T-helper 2 cell treated with Interferon-gamma antibody and Interleukin-4, amounts not matched to agents 100 ng/mL and 5 ng/mL, for 36 hours (primary cell): ENCODE data around the gene SYNE1. TPM values are rescaled to one million over a fixed set of nuclear protein-coding genes. Genes with fewer than 3 reads are reported as not detected.
"Not testable (repeated sequence)": the region's sequence is repeated elsewhere in the genome, so short reads cannot be mapped to it uniquely, and the experiment has no call there.

ENCODE experiments used
- intact Hi-C: fragments of 100-400 bp; cut with micrococcal nuclease; formaldehyde crosslinking; loops from one replicate; pipeline ENCODE4 v1.15.1; 2023
- total RNA-seq: library from RNA; stranded (reverse); gene quantifications from 2 replicates; pipeline ENCODE4 v1.2.3, GENCODE V29; 2022

SYNE1 gene
- total RNA-seq, 1 donor from 2014 or later, result 55.0 TPM

DNA sequence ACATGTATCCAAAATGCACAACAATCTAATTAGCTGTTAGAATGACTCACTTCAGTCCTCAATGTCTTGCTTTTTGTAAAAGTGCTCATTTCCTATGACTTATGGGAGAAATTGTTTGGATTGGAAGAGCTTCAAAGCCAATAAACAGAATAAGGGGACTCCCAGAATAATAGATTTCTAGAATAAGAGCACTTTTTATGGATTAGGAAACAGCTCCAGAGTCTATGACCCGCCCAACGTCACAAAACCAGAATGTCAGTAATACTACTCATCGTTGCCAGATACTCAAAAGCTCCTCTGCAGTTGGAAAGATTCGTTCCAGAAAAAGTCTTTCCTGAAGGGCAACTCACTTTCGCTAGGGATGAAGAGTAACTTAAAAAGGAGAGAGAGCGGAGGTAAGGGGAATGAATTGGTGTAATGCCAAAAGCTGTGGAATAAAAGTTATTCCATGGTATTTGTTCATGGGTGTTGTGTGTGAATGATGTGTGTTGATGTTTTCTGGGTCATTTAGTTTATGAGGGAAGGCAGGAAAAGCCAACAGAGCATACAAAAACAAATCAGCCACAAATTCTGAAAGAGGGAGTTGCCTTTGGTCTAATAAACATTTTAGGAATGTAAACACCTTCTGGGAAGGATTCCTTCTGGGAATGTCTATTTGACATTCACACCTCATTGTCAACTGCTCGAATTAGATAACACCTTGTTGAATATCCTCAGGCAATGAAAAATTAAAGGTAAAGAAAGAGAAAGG, 64.6 kb downstream of the SYNE1 start:
- intact Hi-C loops, result no loop called here

DNA sequence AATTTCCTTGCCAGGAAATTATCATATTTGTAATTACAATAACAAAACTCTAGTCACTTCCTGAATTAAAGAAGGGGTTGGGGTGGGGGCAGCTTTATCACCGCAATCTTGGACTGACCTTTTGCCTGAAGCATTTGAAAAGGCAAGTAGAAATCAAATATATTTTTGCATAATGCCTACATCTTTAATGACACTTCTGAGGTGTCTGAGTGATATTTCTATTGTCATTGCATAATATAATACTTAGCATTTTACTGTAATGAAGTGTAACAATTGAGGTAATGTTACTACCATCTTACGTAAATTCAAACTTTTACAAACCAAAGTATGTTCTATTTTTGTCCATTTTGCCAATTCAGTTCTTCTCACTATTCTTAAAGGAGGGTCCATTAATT, 65.2 kb downstream of the SYNE1 start:
- intact Hi-C loops, result no loop called here

DNA sequence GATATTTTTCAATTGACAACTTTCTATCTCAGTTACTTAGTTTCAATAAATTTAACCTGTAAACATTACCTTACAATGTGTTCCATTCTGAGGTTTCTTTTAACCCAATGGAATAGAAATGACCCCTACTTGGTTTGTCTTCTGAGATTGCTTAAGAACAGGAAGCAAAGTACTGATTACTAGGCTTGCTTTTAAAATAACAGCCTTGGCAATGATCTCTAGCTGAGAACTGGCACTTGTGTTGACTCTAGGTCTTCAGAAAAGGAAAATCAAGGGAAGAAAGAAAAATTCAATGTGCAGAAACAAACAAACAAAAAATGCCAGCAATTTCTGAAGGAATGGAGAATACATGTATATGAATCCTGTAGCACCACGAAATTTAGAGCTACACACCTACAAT, 66.1 kb downstream of the SYNE1 start:
- intact Hi-C loops, result no loop called here

DNA sequence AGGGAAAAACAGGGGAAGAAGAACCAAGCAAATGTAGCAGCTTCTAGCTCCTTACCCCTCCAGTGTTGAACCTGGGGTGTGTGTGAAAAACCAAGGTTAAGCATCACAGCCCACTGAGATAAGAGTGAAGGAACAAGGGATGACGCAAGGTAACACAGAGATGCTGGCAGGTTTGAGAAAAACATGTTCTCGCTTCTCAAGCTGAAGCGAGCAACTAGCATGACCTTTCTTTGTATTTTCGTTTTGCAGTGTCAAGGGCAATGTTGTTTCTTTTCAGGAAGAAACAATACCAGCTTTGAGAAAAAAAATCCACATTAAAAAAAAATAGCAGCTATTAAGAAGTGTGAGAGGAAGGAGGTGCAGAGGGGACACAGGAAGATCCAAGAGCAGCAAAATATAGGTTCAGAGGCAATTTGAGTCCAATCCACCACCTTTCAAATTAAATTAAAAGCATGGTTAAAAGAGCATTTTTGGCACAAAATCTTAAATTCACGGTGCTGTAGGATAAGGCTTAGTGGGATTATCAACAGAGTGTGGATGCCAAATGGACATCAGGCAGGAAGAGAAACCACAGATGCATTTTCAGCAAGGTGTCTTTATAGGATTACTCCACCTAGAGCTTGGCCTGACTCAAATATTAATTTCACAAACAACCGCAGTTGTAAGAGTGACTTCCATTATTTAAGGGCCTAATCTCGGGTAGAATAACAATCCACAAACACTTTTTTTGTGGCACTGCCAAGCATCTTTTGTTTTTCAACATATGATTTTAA, 70.9 kb downstream of the SYNE1 start:
- intact Hi-C loops, result no loop called here

DNA sequence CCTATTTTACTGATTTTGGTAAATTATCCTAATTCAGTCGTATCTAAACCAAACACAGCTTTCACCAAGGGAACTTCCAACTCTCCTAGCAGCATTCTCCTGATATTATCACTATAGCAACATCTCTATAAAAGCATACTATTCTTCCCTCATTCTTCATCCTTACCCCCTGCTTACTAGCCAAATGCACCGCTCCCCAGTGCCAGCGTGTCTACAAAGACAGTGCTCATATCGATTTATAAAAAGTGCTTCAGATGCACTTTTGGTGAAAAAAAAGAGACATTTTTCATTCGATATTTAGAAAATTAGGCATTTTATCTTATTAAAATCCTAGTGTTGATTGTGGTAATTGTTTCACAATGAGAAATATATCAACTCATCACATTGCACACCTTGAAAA, 74.0 kb downstream of the SYNE1 start:
- intact Hi-C loops, result no loop called here

DNA sequence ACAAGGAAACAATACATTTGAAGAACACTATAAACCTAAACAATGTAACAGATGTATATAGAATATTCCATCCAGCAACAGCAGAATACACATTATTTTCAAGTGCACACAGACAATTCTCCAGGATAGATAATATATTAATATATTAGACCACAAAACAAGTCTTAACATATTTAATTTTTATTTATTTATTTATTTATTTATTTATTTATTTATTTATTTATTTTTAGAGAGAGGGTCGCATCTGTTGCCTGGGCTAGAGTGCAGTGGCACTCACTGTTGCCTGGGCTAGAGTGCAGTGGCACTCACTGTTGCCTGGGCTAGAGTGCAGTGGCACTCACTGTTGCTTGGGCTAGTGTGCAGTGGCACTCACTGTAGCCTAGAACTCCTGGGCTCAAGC, 78.4 kb downstream of the SYNE1 start:
- intact Hi-C loops, result not testable (repeated sequence)

DNA sequence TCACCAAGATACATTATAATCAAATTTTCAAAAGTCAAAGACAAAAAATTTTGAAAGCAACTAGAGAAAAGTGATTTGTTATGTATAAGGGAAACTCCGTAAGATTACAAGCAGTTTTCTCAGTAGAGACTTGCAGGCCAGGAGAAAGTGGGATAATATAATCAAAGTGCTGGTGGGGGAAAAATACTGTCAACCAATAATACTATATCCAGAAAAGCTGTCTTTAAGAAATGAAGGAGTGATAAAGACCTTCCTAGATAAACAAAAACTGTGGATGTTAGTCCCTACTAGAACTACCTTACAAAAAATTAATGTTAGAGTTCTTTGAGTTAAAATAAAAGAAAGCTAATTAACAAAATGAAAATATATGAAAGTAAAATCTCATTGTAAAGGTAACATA, 79.7 kb downstream of the SYNE1 start:
- intact Hi-C loops, result no loop called here

DNA sequence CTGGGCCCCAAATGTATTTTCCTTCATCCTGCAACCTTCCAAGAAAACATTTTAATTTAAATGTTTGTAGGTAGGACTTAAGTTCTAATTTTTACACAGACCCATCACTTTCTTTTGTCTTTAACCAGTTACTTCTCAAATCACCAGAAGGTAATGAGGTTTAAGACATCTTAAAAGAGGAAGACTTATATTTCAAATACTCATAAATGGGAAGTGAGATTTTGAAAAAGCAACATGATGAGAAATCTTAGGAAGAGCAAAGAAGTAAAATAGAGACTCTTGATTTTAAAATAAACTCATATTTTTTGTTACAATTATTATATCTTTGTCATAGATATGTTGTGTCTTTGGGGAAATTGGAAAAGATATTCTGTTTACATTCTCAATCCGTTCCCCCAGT, 82.3 kb downstream of the SYNE1 start:
- intact Hi-C loops, result no loop called here

DNA sequence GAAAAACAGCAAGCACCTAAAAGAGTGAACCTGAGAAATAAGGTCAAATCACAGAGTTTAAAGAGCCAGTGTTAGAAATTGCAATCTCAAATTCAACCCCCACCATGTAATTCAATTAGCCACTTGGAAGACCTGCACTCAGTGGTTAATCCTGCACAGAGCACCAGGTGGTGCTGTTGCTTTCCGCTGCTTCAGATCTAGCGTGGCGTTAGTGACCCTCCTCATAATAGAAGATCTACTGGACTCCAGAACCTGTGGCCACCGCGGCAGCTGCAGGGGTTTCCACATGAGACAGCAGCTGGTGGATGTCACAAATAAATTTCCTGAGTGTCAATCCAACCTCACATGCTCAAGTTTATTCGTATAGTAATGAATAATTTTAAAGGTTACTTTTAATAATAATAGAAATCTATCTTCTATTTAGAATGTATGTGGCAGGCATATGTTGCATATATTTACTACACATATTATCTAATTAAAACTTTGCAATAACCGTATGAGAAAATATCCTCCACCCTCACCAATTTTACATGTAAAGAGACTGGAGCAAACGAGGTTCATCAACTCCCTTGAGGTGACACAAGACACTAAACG, 84.4 kb downstream of the SYNE1 start:
- intact Hi-C loops, result loop anchor here (2.0 kb wide), 3 partner anchors 90 to 394 kb away; no protein-coding TSS in a partner anchor

DNA sequence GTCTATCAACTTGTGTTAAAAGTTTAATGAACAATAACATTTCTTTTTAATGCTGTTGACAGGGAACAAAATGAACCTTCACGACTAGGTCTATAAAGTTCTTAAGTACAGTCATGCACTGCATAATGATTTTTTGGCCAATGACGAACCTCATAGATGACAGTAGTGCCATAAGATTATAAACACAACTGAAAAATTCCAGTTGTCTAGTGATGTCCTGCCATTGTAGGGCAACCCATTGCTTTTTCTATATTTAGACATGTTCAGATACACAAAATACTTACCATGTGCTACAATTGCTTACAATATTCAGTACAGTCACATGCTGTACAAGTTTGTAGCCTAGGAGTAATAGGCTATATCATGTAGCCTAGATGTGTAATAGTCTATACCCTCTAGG, 93.6 kb downstream of the SYNE1 start:
- intact Hi-C loops, result no loop called here

DNA sequence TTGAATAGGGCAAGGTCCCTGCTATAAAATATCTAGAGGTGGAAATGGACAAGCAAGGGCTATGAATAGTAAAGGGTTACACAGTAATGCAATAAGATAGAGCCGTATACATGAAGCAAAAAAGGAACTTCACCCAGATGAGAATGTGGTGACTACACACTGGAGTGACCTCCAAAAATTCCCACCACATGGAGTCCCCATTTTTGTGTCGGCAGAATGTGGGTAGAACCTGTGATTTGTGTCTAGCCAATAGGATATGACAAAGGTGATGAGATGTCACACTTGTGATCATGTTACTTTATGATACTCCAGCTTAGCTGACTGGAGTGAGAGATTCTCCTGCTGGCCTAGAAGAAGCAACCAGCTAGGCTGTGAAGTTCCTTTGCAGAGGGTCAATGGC, 96.8 kb downstream of the SYNE1 start:
- intact Hi-C loops, result no loop called here

DNA sequence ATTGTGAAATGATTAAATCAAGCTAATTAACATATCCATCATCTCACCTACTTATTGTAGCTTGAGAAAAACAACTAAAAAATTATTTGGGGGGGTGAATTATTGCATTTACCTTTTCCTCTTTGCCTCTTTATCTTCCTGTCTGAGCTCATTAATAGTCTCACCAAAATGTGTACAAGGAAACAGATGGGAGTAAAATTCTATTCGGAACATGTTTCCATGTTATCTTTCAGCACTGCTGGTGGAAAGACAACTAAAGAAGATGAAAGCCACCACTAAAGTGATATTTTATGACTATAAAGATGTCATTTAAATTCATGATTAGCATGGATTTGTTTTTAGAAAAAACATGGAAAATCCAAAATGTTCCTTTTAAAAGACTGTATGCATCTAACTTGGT, 102.6 kb downstream of the SYNE1 start:
- intact Hi-C loops, result no loop called here

DNA sequence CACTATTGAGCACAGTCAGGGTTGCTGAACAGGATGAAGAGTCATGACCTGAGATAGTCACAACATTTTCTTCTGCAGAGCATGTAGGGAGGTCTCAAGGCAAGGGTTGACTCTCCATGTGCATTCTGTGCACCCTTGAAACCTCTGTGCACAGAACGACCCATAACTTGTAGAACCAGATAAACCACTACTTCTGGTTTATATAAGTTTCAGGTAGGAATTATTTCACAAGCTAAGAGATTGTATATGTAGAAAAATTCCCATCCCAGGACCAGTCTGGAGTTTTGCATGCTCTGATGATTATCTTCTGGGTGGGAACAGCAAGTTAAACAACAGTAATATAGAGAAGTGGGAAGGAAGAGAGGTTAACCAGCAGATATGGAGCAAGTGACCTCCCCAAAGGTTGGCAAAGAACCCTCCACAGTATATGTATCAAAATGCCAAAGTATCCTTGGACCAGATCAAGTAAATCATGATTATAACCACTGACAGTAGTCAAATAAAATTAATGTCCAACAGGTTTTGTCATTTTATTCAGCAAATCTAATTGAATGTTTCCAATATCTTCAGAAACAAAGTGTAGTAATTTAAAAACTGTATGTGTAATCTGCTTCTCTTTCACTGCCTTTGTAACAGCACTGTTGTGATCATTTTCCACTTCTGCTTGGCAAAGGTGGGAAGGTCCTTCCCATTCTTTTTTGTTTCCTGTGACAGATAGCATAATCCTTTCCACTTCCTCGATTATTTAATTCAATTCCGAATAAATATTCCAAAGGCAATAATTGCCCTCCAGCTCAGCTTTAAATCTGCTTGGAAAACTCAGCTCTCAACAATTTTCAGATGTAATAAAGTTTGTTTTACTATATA, 104.4 kb downstream of the SYNE1 start:
- intact Hi-C loops, result no loop called here

DNA sequence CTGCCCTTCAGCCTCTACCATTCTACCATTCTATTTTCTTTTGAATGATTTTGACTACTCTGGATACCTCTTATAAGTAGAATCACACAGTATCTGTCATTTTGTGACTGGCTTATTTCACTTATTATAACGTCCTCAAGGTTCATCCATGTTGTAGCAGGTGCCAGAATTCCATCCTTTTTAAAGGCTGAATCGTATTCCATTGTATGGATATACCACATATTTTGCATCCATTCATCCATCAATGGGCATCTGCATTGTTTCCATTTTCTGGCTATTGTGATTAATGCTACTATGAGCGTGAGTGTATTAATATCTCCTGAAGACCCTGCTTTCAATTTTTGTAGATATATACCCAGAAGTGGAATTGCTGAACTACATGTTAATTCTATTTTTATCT, 105.5 kb downstream of the SYNE1 start:
- intact Hi-C loops, result no loop called here

DNA sequence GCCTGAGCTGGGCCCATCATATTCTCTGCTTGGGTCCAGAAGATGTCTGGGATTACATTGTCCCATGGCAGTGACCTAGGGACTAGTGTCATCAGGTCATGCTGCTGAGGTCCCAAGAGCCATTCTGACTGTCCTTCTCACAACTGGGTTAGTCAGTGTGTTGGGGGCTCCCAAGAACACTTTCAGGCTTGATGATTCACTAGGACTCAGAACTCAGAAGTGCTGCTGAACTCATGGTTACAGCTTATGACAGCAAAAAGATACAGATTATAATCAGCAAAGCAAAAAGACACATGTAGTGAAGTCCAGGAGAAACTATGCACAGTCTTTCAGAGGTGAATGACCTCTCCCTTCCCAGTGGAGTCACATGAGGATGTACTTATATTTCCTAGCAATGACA, 107.8 kb downstream of the SYNE1 start:
- intact Hi-C loops, result no loop called here

DNA sequence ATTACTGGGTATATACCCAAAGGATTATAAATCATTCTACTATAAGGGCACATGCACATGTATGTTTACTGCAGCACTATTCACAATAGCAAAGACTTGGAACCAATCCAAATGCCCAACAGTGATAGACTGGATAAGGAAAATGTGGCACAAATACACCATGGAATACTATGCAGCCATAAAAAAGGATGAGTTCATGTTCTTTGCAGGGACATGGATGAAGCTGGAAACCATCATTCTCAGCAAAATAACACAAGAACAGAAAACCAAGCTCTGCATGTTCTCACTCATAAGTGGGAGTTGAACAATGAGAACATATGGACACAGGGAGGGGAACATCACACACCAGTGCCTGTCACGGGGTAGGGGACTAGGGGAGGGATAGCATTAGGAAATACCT, 123.0 kb downstream of the SYNE1 start:
- intact Hi-C loops, result not testable (repeated sequence)

DNA sequence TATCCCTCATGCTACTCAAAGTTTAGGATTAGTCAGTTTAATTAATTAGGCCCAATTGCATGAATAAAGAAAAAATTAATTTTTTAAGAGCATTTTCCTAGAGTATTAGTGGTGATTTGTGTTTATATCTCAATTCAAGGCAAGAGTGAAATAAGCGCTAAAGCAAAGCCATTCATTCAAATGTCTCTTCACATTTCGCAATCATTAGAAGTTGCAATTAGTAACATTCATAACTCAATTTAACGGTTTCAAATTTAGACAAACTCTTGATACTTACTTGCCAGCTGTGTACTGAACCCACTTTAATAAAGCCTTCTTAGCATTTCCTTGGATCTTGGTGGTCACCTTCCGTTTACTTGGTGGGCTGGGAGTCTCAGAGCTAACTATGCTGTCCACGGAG, 127.2 kb downstream of the SYNE1 start:
- intact Hi-C loops, result no loop called here

DNA sequence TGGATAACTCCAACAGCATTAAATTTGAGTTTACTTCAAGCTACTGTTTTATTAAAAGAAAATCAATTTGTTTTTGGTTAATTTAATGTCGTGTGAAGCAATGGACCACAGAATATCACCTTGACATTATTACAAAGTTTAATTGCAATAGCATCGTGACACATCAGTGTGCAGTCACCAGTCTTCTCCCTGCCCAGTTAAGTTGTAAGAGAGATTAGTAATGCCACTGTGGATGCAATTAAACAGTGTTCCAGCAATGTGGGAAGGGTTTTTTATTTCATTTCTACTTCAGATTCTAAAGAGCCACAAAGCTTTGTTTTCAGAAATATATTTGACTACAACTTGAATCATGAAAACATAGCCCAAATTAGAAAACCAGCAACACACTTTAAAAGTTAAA, 128.7 kb downstream of the SYNE1 start:
- intact Hi-C loops, result no loop called here

DNA sequence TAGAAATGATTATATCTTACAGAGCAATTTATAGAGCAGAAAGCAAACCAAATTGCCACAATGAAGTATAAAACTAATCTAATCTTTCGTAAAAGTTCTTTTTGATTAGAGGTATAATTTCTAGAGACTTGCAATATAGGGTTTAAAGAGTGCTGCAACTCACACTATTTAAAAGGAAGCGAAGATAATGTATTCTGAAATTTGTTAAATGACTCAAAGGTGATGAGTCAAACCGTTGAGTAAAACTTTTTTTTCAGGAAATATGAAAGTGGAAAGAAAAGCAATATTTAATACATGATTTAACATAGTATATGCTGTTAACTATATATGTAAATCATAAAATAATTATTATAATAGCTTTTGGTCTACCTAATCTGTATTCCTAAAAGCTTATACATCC, 133.6 kb downstream of the SYNE1 start:
- intact Hi-C loops, result no loop called here

DNA sequence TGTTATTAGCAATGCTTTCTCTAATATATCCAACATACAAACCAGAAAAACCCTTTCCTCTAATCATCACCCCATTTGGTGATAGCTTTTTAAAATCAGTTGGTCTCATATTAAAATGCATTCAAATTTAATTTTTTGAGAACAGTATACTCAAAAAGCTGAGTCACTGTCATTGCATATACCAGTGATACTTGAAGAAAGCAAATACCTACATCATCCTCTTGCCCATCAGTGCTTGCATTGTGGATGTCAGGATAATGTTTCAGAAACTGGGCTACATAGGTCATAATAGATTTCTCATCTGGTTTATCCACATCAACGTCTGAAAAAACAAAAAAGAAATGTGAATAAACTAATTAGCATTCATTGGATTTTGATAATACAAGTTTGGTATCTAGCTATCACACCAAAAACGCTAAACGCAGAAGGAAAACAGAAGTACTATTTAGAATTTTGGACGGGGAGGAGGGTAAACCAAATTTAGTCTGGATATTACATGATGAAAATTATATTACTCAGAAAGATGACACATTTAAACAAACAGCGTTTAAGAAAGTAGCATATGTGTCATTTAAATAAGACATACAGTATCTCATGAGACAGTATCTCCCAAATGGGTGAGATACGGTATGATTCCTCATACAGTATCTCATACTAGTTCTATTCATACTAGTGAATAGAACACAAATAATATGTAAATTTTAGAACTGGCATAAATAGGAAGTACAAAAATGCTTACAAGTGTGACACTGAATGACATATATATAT, 134.6 kb downstream of the SYNE1 start:
- intact Hi-C loops, result no loop called here

DNA sequence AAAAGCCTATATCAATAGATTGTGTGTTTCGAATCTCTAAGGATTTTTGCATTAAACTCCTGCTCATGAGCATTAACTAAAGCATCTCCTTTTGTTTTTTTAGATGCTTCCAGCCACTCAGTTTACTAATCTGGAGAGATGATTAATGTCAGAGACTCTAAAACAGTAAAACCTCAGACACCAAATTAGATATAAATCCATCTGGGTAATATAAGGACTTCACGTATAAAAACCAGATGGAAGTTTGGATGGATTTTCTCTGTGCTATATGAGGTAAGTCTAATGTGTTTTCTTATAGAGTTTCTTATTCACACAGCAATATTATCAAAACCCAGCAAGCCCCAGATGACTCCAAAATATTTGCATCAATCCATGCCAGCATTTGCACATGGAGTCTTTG, 137.2 kb downstream of the SYNE1 start:
- intact Hi-C loops, result no loop called here
